GM12891 (cell line): ENCODE data around the gene CABP2.

Experiments used
- PAX5 ChIP-seq: IDR thresholded peaks from 2 replicates; pipeline ENCODE4 v1.6.1; 2011; ENCODE audit warnings: low read length, moderate library complexity, mild to moderate bottlenecking; ENCODE audit not compliant: insufficient read depth, severe bottlenecking
- POLR2A ChIP-seq: IDR thresholded peaks from 2 replicates; pipeline ENCODE4 v1.6.1; 2011; ENCODE audit warnings: low read depth, low read length, control low read depth
- POLR2AphosphoS5 ChIP-seq: IDR thresholded peaks from 2 replicates; pipeline ENCODE4 v1.6.1; 2011; ENCODE audit warnings: low read depth, low read length, control low read depth
- SPI1 ChIP-seq: IDR thresholded peaks from 2 replicates; pipeline ENCODE4 v1.6.1; 2011; ENCODE audit warnings: low read depth, low read length, control low read depth
- TAF1 ChIP-seq: IDR thresholded peaks from 2 replicates; pipeline ENCODE4 v1.6.1; 2011; ENCODE audit warnings: low read depth, low read length, control low read depth

DNA sequence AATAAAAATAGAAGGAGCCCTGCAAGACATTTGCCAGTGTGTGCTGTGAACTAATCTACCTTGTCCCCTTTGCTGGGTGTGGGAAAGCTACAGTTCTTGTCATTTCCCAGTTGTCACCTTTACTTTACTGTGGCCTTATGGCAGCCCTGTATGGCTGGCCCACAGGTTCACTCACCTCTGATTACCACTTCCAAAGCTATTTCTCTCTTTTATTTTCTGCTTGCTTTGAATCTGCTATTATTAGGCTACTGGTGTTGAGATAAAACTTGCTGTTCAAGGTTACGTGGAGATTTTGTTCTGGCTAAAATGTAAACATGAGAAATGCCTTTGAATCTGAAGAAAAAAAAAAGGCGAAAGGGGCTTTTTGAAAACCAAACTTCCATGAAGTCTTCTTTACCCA lies 9.6 kb upstream of the CABP2 start:
- TF ChIP-seq POLR2A = no peak
- no peak for TF ChIP-seq TAF1
- TF ChIP-seq POLR2AphosphoS5 = no peak
- no peak for TF ChIP-seq SPI1
- no peak for TF ChIP-seq PAX5
